Activated CD4-positive, alpha-beta T cell treated with anti-CD3 and anti-CD28 coated beads for 24 hours (primary cell): Measurements from ENCODE around the gene ABCF3.
"Not testable (repeated sequence)": the region's sequence is repeated elsewhere in the genome, so short reads cannot be mapped to it uniquely, and the experiment has no call there.

Source experiments
- DNase-seq, 2 donors: peaks; one replicate each; pipeline ENCODE4 v3.0.0-alpha.2; 2020; ENCODE audit warnings: low read depth in 2 of 2

ABCF3 gene, protein sequence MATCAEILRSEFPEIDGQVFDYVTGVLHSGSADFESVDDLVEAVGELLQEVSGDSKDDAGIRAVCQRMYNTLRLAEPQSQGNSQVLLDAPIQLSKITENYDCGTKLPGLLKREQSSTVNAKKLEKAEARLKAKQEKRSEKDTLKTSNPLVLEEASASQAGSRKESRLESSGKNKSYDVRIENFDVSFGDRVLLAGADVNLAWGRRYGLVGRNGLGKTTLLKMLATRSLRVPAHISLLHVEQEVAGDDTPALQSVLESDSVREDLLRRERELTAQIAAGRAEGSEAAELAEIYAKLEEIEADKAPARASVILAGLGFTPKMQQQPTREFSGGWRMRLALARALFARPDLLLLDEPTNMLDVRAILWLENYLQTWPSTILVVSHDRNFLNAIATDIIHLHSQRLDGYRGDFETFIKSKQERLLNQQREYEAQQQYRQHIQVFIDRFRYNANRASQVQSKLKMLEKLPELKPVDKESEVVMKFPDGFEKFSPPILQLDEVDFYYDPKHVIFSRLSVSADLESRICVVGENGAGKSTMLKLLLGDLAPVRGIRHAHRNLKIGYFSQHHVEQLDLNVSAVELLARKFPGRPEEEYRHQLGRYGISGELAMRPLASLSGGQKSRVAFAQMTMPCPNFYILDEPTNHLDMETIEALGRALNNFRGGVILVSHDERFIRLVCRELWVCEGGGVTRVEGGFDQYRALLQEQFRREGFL

DNA sequence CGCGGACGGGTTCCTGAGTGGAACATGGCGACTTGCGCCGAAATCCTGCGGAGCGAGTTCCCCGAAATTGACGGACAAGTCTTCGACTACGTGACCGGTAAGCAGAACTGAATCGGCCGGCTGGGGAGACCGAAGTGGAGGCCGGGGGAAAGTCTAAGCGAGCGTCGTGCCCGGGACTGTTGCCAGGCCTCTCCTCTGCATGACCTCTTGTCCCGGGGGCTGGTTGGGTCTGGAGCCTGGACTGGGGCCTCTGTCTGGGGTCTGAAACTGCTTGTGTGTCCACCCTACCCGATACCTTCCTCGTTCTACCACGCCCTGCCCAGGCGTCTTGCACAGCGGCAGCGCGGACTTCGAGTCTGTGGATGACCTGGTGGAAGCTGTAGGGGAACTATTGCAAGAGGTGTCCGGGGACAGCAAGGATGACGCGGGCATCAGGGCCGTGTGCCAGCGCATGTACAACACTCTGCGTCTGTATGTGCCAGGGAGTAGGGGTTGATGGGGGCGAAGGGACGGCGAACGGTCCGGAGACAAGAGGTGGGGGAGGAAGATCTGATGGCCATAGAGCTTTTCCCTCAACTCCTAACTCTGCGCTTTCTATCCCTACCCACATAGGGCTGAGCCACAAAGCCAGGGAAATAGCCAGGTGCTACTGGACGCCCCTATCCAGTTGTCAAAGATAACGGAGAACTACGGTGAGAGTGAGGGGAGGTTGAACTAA lies at the start of gene ABCF3:
Gene ABCF3, plus strand, starts transcription at position 16 of the 718 bp plus-strand sequence. Its CDS starts 9 bp downstream, at position 25.
- DNase-seq: no peak

DNA sequence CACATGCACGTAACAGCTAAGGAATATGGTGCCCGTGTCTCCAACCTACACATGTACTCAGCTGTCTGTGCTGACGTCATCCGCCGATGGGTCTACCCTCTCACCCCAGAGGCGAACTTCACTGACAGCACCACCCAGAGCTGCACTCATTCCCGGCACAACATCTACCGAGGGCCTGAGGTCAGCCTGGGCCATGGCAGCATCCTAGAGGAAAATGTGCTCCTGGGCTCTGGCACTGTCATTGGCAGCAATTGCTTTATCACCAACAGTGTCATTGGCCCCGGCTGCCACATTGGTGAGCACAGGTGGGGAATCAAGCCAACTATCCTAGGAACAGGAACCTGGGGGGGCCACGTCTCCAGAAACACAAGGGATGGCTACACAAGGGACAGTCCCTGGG lies 45.6 kb upstream of the ABCF3 start:
- no peak for DNase-seq

DNA sequence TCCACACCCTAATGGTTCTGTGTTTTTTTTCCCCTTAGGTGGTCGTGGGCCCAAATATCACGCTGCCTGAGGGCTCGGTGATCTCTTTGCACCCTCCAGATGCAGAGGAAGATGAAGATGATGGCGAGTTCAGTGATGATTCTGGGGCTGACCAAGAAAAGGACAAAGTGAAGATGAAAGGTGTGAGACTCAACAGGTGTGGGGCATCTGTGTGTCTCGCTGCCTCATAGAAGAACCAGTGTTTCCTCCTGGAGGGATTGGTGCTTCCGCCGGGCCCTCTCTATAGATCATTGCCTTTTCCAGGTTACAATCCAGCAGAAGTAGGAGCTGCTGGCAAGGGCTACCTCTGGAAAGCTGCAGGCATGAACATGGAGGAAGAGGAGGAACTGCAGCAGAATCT lies 43.8 kb upstream of the ABCF3 start:
- DNase-seq: no peak

DNA sequence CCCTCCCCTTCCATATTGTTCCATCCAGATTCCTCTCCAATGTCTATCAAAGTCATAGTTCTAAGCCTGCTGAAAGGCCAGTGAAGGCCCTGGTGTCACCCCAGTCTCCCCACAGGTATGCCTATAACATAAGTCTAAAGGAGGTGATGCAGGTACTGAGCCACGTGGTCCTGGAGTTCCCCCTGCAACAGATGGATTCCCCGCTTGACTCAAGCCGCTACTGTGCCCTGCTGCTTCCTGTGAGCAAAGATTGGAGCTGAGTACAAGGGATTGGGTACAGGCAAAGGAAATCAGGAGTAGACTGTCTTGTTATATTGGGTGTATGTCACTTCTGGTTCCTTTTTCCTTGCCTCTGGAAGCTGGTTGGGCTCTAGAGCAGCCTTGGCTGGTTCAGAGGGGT lies 42.7 kb upstream of the ABCF3 start:
- no peak for DNase-seq

DNA sequence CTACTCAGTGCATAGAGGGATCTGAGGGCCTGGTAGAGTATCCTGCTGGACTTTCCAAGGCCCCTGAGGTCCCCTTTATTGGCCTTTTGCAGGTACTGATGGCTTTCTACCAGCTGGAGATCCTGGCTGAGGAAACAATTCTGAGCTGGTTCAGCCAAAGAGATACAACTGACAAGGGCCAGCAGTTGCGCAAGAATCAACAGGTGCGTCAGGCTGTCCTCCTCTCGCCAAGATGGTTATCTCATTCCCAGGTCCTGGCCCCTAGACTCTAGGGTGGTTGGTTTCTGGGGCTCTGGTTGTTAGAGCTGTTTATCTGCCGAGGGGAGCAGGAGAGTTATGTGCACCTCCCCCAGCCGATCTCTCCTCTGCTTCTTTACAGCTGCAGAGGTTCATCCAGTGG lies 41.5 kb upstream of the ABCF3 start:
- no peak for DNase-seq

DNA sequence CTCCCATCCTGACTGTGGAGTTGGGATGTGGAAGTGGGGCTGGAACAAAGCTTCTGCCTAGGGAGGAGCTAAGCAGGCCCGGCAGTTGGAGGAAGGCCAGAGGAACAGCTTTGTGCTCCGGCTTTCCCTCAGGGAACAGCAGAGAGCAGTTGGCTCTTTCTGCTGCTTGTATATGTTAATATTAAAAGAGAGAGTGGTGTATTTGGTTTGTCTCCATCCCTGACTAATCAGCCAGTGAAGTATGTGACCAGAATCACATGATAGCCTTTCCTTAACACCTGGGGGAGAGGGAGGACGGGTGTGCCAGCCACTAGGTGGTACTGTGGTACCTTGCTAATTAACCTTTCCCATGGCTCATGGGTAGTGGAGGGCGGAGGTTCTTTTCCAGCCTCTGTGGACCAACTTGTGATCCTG lies 40.9 kb upstream of the ABCF3 start:
- no peak for DNase-seq

DNA sequence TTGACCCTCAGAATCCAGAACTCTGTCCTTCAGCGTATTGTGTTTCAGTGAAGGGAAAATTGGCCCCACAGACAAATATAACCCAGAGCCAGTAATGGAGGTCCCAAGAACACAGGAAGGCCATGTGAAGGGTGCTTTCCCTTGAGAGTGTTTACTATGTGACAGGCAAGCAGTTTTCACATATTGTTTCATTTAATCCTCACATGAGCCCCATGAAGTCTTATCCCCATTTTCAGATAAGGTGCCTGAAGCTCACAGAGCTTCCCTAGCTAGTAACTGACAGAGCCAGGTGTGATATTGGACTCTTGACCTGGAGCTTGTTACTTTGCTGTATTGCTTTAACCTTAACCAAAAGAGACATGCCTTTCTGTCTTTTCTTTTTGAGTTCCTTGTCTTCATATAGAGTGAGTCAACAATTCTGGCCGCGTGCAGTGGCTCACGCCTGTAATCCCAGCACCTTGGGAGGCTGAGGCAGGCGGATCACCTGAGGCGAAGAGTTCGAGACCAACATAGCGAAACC lies 40.2 kb upstream of the ABCF3 start:
- DNase-seq: no peak

DNA sequence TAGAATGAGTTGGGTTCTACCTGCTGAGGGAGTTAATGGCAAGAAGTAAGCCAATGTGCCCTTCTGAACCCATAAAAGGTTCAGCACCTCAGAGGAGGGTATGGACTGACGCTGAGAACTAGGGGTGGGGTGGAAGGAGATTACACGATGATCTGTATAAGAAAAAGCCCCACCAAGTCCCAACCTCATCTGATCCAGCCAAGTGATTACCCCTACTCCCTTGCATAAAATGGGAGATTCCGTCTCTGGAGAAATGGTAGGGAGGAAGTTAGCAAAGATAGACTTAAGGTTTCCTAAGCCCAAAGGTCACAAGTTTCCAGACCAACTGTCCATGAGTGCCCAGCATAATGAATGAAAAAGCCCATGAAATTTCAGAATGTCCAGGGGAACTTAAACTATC lies 37.9 kb upstream of the ABCF3 start:
- DNase-seq: no peak

DNA sequence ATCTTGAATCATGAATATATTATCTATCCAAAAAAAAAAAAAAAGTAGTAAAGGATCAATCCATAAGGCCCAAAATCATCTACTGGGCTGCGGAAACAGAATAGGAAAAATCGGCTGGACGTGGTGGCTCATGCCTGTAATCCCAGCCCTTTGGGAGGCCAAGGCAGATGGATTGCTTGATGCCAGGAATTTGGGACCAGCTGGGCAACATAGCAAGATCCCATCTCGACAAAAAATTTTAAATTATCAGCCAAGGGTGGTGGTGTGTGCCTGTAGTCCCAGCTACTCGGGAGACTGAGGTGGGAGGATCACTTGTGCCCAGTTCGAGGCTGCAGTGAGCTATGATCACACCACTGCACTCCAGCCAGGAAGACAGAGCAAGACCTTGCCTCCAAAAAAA lies 36.9 kb upstream of the ABCF3 start:
- DNase-seq: no peak

DNA sequence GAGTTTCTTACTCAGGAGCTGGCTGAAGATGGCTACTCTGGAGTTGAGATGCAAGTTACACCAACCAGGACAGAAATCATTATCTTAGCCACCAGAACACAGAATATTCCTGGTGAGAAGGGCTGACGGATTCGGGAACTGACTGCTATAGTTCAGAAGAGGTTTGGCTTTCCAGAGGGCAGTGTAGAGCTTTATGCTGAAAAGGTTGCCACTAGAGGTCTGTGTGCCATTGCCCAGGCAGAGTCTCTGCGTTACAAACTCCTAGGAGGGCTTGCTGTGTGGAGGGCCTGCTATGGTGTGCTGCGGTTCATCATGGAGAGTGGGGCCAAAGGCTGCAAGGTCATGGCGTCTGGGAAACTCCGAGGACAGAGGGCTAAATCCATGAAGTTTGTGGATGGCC lies 36.2 kb upstream of the ABCF3 start:
- DNase-seq: not testable (repeated sequence)

DNA sequence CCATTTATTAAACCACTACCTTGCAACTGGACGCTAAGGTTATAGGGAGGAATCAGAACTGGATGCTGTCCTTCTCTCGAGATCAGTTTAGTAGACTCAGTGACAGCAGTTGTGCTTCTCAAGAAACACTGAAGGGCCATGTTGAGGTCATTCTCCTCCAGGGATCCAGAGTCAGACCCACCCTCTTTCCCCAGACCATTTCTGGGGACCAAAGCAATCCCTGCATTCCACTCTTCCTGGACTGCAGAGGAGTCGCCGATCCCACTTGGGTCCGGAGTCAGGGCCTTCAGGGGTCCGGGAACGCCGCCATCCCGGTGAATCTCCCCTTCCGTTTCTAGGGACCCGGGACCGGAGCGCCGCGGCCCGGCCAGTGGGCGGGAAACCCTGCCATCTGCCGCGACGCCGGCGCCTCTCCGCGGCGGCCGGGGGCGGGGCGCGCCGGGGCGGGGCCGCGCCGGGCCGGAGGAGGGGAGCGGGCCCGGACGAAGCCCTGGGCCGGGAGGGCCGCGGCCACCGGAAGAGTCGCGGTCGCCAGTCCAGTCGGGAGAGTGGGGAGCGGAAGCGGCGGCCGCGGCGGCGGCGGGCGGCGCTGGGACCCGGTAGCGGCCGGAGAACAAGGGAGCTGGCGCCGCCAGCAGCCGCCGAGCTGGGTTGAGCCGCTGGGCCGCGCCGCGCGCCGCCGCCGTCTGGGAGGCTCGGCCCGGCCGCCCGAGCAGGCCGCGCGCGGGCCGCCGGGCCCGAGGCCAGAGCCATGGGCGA lies 30.9 kb upstream of the ABCF3 start, which contains the start of gene DVL3:
Gene DVL3, plus strand, starts transcription at position 493 of the 759 bp plus-strand sequence. Its CDS starts 259 bp downstream, at position 752.
- DNase-seq: peak; percentile 13 to 15

DNA sequence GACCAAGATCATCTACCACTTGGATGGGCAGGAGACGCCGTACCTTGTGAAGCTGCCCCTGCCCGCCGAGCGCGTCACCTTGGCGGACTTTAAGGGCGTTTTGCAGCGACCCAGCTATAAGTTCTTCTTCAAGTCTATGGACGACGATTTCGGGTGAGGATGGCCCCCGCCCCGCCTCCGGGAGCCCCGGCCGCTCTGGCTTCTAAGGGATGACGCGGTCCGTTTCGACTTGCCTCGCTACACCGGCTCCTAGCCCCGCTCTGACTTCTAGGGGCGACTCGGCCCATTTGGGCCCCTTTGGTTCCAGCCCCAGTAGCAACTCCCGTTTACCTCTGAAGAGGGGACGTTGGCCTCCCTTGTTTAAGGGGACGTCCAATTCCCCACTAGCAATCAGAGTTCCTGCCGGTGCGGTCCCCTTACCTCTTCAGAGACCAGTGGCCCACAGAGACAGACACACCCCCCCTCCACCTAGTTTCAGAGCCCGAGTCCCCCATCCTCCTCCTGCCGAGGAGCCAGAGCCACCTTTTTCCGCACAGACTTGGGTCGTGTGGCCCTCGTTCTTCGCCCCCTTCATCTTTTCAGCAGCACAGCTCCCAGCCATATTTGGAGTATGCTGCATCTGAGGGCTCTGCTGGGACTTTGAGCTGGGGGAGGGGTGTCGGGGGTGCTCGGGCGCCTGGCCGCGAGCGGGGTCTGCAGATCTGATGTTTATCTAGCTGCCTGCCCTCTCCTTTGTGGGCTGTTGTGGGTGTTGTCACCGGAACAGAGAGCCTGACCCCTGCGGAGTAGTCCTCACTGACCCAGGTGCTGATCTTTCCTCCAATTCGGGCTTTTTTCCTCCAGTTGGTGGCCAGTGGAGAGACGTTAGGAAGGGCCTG lies 30.1 kb upstream of the ABCF3 start:
- DNase-seq: peak; percentile 14 to 36

DNA sequence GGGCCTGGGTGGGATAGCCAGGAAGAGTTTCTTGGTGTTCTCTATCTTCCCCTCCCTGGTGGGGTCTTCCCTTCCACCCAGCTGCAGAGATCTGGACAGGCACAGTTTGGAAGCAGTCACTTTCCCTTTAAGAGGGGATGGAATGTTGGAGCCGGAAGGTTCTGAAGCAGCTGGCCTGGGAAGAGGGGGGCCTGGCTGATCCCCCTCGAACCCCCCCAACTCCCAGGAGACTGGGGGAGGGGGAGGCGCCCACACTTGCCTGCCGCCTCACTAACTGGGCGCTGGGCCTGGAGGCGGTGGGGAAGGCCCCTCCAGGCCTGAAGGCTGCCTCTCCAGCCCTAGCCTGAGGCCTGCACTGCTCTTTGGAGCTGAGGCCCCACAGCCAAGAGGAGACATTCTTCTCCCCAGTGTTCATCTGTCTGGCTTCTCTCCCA lies 29.5 kb upstream of the ABCF3 start:
- no peak for DNase-seq

DNA sequence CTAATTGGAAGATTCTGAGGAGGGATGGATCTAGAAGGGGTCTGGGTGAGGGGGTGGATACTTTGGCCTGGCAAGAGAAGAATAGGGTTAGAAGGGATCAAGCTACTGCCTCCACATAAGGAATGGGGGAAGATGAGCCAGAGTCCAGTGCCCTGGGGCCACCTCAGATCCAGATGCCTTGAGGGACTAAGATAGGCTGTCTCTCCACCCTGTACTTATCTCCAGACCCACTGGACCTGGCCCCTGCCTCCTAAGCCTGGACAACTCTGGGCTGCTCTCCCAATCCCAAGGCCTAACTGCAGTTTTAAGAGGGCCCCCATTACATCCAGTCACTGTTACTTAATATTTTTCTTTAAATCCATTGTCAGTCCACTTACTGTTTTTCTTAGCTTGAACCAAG lies 28.8 kb upstream of the ABCF3 start:
- no peak for DNase-seq

DNA sequence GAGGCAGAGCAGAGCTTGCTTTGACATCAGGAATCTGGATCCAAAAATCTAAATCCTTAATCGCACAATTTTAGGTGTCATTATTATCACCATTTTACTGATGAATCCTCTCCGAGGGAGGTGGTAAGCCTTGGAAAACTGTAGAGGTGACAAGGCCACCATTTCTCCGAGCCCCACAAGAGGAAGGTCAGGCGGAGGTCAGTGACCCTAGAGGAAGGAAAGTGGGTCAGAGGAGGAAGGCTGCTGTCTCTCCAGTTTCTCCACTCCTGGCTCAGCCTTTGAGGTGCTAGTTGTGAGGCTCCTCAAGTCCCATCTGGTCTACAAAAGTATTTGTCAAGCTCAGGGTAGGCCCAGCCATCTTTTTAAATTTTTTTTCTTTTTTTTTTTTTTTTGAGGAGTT lies 27.6 kb upstream of the ABCF3 start:
- no peak for DNase-seq

DNA sequence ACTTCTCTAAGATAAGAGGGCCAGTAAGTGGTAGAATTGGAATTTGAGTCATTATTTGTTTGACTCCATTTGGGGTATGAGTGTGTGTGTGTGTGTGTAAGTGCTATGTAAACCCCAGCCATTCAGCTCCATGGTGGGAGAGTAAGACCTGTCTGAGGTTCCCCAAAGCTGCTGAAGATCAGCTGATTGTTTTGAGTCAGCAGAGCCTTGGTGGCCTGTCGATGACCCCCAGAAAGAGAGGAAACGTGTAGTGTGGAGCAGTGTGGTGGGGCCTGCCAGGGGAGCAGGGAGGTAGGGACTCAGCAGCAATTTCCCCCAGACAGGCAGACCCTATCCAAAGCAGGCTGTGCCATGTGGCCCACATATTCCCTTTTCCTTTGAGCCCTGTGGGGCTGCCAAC lies 25.5 kb upstream of the ABCF3 start:
- DNase-seq: no peak

DNA sequence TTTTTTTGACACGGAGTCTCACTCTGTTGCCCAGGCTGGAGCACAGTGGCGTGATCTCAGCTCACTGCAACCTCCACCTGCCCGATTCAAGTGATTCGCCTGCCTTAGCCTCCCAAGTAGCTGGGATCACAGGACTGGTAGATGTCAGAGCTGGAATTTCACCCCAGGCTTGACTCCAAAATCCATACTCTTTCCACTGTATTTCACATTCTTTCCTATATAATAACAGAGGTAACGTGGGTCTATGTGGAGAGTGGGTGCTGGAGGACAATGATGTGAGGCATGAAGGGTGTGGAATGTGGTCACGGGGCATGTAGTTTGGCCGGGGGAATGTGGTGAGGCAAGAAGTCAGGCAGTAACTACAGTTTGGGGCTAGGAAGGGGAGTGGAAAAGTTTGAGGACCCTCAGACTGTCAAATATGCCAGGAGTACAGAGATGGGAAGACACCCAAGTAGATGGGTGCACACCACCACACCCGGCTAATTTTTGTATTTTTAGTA lies 23.4 kb upstream of the ABCF3 start:
- not testable (repeated sequence) for DNase-seq

DNA sequence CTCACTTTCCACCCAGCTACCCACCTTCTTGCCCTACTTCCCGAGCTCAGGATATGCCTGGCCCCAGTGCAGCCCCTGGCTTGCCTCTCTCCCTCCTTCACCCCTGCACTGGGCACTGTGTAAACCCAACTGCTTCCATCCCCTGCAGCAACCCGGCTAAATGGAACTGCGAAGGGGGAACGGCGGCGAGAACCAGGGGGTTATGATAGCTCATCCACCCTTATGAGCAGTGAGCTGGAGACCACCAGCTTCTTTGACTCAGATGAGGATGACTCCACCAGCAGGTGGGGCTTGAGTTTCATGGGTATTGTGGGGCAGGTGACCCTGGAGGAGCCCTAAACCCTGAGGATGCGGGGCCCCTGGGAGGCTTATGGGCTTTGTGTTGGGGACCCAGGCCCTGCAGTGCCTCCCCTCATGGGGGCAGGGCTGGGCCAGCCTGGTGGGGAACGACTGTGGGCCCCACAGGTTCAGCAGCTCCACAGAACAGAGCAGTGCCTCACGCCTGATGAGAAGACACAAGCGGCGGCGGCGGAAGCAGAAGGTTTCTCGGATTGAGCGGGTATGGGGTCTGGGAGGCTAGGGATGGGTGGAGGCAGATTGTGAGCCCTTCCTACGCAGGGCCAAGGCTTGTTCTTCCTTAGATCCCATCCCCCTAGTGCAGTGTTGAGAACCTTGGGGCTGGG lies 21.2 kb upstream of the ABCF3 start:
- no peak for DNase-seq

DNA sequence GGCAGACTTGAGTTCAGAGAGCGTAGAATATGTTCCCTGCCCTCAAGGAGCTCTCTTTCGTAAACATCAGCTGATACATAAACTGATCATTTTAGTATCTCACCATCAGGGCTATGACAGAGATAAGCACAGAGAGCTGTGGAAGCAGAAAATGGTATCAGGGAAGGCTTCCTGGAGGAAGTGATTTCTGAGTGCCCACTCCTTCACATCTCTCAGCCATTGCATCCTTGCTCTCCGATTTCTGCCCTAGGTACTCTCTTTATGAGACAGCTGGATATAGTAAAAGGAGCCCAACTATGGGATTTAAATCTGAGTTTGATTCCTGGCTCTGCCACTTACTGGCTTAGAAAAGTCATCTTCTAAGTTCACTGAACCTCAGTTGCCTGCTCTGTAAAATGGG lies 20.5 kb upstream of the ABCF3 start:
- DNase-seq: no peak

DNA sequence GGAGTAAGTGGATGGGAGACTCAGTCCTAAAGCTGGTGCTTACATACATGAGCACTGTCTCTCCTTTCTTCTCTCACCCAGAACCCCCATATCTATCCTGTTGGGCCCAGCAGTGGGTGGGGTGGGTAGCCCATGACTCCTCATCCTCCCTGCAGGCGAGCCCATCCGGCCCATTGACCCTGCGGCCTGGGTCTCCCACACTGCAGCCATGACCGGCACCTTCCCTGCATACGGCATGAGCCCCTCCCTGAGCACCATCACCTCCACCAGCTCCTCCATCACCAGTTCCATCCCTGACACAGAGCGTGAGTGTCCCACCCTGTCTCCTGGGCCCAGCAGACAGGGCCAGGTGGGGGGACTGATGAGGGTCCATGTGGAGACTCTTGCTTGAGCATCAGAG lies 19.3 kb upstream of the ABCF3 start:
- DNase-seq: no peak
